HG03460 (cell line): ENCODE data around the gene GNAI2.
"Not testable (repeated sequence)": the region's sequence is repeated elsewhere in the genome, so short reads cannot be mapped to it uniquely, and the experiment has no call there.

Experiments
- ATAC-seq: cut with Tn5 transposase; IDR thresholded peaks from one replicate; pipeline ENCODE4 v1.9.1; 2021; ENCODE audit not compliant: unreplicated experiment

The GNAI2 gene

GRCh38 chr3:50243543-50243895 is 7.5 kb downstream of the GNAI2 start:
- ATAC-seq, result no peak

DNA sequence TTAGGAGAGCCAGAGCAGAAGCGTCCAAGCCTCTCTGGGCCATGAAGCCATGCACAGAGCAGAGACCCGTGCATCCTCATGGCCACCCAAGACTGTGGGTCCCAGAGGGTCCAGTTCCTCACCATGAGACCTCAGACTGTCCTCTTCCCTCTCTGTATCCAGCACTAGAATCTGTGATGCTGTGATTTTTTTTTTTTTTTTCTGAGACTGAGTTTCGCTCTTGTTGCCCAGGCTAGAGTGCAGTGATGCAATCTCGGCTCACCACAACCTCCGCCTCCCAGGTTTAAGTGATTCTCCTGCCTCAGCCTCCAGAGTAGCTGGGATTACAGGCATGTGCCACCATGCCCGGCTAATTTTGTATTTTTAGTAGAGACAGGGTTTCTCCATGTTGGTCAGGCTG is 8.8 kb downstream of the GNAI2 start:
- ATAC-seq, result not testable (repeated sequence)

DNA sequence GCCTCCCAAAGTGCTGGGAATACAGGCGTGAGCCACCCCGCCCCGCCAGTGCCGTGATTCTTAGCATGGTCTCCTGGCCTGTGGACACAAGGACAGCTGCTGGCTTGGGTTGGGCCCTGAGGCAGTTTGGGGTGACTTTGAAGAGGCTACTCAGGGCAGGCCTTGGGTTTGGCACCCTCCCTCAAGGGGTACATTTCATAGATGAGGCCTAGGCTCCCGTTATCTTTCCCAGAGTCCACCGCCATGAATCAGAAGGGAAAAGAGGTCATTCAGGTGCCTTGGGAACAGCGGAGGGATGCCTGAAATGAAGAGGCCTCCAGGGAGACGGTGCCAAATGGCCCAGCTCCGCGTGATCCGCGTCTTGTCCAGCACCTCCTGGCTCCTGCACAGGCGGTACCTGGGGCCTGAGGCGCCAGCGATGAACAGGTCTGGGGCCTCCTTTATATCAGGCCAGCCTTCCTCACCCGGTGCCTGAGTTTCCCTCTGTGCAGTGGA is 9.3 kb downstream of the GNAI2 start:
- ATAC-seq, result no peak

DNA sequence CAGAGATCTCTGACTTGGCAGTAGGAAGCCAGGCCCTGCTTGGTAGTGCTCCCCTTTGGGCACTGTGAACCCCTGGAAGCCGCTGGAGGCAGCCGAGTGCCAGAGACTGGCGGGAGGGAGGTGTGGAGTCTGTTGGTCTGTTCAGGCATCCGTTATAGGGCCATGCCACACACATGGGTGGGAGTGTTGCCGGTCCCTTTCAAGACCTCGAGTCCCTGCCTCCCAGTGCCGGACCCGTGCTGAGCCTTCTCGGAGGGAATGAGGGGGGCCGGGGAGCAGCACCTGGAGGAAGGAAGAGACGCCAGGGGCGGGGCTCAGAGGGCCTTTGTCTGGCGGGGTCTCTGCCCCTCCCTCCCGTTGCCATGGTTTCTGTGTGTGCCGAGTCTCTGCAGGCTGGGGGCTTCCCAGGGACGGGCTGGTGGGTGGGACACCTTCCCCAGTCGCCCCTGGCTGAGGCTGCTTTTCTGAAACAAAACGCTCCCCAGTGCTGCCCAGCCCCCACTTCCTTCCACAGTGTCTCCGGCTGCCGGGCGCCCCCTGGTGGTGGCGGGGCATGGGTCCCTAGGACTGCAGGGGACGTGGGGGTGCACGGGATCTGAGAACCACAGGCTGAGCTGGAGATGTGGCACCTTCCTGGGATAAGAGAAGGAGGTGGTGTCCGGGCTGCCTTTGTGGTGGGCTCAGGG is 10.0 kb downstream of the GNAI2 start:
- ATAC-seq, result peak; percentile 74

- ATAC-seq, result peak; percentile 39
Measured at GRCh38 chr3:50246517-50246954, 10.5 kb downstream of the GNAI2 start.

DNA sequence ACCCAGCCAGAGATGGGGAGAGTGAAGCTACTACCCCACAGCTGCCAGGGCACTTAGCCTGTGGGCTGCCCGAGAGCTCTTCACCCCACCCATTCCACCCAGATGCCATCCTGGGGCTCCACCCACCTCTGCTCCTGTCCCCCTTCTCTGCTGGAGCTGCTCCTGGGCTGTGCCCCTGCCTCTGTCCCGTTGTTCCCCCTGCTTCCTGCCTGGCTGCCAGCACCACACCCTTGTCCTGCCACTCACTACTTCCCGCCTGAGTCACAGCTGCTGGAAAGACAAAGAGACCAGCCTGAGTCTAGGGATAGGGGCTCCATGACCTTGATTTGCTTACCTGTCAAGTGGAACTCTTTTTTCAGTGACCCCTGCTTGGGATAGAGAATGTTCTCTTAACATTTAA is 12.4 kb downstream of the GNAI2 start:
- ATAC-seq, result no peak

- no peak for ATAC-seq
Measured at GRCh38 chr3:50249457-50249856, 13.5 kb downstream of the GNAI2 start.

DNA sequence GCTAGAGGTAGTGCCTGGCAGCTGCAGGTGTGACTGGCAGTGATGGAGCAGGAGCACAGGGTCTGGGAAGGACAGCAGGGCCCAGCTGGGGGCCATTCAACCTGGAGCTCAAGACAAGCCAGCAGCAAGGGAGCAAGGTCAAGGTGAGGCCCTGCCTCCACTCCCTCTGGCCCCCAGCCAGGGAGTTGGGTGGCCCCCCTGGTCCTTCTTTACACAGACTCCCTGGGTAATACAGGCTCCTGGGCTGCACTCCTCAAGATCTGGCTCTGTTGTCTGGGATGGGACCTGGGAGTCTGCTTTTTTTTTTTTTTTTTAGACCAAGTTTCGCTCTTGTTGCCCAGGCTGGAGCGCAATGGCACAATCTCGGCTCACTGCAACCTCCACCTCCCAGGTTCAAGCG is 14.5 kb downstream of the GNAI2 start:
- no peak for ATAC-seq

GRCh38 chr3:50251220-50251619 is 15.2 kb downstream of the GNAI2 start:
- ATAC-seq, result no peak

DNA sequence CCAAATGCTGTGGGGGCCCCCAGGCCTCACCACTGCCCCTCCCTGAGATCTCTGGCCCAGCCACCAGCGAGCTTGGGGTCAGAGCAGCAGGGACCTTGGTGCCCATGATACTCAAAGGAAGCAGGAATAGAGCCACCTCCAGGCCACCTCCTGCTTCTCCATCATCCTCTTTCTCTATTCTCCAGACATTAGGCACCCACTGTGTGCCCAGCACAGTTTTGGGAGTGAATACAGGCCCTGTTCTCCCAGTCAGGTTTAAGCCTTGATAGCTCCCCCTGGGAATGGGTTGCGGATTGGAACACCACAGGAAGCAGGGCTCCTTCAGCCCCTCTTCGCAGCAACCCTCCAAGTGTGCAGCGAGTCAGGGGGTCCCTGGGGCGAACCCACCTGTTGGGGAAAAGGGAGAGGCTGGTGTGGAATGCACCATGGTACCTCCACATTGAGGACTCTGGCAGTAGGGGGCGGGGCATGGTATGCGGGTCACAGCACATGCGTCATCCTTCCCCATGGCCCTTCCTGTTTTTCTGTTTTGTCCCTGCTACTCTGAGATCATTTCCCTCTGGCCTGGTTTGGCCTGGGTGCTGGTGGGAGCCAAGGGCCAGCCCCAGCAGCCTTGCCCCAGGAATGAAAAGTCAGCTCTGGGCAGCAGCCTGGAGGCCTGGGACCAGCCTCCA is 18.7 kb downstream of the GNAI2 start:
- no peak for ATAC-seq

DNA sequence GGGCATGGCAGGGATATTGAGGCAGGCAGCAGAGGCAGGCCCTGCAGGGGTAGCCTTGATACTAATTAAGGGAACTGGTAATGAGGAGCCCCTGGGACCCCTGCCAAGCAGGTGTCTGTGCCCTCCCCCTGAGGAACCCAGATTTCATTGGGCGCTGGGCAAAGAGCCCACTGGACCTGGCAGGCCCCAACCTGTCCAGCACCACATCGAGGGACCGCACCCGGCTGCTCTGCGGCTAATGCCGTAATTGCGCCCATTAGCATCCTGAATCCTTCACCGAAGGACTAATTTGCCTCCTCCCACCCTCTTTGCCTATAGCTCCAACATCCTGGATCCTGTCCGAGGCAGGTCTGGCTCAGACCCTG is 19.2 kb downstream of the GNAI2 start:
- ATAC-seq, result no peak

DNA sequence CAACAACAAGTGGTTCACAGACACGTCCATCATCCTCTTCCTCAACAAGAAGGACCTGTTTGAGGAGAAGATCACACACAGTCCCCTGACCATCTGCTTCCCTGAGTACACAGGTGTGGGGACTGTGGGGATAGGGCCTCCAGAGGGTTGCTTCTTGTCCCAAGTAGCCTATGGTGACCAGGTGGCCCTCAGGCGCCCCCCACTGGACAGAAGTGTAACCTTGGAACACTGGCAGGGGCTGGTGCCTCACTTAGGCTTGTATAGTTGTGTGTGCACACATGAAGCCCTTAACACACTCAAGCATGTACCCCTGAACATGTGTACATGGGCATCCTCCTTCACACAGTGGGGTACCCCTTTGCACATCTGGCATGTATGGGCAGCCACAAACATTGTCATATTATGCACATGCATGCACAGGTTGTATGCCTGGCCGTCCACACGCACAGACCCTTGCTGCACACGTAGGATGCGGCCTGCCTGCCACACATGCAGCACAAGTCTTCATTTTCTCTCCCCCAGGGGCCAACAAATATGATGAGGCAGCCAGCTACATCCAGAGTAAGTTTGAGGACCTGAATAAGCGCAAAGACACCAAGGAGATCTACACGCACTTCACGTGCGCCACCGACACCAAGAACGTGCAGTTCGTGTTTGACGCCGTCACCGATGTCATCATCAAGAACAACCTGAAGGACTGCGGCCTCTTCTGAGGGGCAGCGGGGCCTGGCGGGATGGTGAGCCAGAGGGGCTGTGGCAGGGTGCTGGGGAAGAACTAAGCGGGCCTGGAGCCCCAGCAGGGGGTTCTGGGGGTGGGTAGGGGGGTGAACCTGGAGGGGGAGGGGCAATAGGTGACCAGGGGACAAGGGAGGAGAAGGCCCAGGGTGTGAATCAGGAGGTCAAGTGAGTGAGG is 21.2 kb downstream of the GNAI2 start:
- ATAC-seq, result no peak

- ATAC-seq, result no peak
Measured at GRCh38 chr3:50258029-50258680, 22.2 kb downstream of the GNAI2 start.

DNA sequence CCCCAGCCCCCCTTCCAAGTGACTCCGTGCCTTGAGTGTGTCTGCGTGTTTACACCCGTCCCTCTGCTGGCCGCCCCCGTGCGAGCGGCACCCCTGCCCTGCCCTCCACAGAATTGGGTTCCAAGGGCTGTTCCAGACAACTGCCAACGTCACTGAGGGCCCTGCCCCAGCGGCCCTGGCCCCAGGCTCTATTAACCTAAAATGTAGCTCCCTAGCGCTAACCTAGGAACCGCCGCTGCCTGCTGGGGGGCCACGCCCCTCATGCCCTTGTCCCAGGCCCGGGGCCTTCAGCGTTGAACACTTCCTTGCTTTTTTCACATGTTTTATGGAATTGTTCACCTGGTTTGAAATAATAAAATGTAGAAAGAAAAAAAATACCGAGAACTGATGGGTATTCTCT is 23.0 kb downstream of the GNAI2 start:
- ATAC-seq, result no peak

GRCh38 chr3:50259432-50260026 is 23.5 kb downstream of the GNAI2 start:
- ATAC-seq, result peak; percentile 9

GRCh38 chr3:50260027-50260941 is 24.3 kb downstream of the GNAI2 start:
- ATAC-seq, result peak; percentile 80

DNA sequence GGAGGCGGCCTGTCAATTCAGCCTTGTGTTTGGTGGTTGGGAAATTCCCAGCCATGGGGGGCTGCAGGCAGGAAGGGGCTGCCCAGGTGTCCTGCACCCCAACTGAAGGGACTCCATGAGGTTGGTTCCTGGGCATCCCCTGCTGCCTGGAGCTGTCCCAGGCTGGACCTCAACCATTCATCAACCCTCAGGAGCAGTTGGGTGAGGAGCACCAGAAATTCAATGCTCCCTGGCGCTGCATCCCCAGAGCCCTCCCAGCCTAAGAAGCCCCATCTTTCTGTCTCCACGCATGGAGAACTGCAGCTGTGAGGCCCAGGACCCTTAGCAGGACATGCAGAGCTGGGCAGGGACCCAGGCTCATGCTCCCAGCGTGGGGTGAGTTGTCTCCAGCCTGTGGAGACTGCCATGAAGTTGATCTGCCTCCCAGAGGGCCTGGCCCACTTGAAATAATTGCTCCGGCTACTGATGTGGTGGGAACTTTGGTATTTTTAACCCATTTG is 25.0 kb downstream of the GNAI2 start:
- no peak for ATAC-seq

DNA sequence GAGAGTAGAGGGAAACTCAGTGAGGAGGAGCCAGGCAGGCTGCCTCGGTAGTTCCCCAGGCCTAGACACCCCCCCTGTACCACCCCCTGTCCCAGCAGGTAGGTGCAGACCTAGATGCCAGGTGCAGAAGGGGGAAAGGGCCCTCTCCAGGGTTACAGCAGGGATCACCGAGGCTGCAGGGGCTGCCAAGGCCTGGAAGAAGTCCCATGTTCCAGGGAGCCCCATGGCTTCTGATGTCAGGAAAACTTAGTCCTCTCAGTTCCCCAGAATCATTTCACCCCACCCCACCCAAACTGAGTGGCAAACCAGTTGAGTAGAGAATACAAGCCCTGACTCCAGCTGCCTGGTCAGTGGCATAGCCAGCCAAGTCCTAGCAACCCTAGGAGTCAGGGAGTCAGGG is 25.5 kb downstream of the GNAI2 start:
- ATAC-seq, result no peak

DNA sequence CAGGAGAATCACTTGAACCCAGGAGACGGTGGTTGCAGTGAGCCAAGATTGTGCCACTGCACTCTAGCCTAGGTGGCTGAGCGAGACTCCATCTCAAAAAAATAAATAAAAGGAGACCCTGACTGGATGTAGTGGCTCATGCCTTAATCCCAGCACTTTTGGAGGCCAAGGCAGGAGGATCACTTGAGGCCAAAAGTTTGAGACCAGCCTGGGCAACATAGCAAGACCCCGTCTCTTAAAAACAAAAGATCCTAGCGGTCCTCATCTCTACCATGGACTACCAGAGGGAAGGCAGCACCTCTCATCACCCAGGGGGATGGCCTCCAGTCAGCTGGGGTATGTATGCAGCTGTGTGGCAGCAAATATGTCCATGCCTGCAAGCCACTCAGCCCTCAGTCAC is 26.2 kb downstream of the GNAI2 start:
- ATAC-seq, result not testable (repeated sequence)

DNA sequence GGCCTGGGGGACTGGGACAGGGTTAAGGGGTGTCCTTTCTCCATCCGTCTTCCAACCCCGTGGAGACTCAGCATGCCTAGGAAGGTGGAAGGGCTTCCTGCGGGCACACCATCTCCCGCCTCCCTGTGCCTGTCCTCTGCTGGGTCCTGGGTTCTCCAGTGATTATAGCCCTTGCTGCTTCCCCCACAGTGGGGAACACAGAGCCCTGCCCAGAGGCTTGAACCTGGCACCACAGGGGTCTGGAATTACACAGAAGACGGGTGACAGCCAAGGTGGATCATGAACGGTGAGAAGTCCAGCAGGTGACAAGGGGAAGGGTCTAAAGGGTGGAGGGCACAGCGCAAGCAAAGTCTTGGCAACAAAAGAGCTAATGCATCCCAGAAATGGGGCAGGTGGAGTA is 26.8 kb downstream of the GNAI2 start:
- no peak for ATAC-seq
